Subcutaneous abdominal adipose tissue (tissue), 5 donors: ENCODE measurements around the gene ZNF280D.

Experiments used
- H3K27ac ChIP-seq: one replicate; pipeline ENCODE4 v1.7.0; 2013; ENCODE audit warnings: low read depth, mild to moderate bottlenecking, inconsistent platforms, low read length, moderate library complexity
- H3K27me3 ChIP-seq, 5 donors: one replicate each; pipeline ENCODE4 v1.7.0; 2013; ENCODE audit warnings: low read length in 5 of 5, inconsistent platforms in 1 of 5; ENCODE audit not compliant: control insufficient read depth in 5 of 5, insufficient read depth in 4 of 5
- H3K36me3 ChIP-seq, 5 donors: one replicate each; pipeline ENCODE4 v1.7.0; 2013; ENCODE audit warnings: low read length in 5 of 5; ENCODE audit not compliant: control insufficient read depth in 5 of 5, insufficient read depth in 5 of 5
- H3K4me1 ChIP-seq, 5 donors: one replicate each; pipeline ENCODE4 v1.7.0; 2013; ENCODE audit warnings: low read length in 5 of 5, mild to moderate bottlenecking in 3 of 5, moderate library complexity in 1 of 5; ENCODE audit not compliant: control insufficient read depth in 5 of 5, insufficient read depth in 5 of 5
- H3K4me3 ChIP-seq, 5 donors: one replicate each; pipeline ENCODE4 v1.7.0; 2013; ENCODE audit warnings: low read length in 5 of 5, low read depth in 1 of 5
- H3K9ac ChIP-seq, 5 donors: one replicate each; pipeline ENCODE4 v1.7.0; 2013; ENCODE audit warnings: low read length in 5 of 5, mild to moderate bottlenecking in 4 of 5, moderate library complexity in 3 of 5
- H3K9me3 ChIP-seq, 5 donors: one replicate each; pipeline ENCODE4 v1.7.0; 2013; ENCODE audit warnings: low read length in 5 of 5; ENCODE audit not compliant: control insufficient read depth in 5 of 5
- donor health status: healthy.
- donor health status: healthy.
- donor health status: healthy.
- donor health status: healthy.
- donor health status: healthy.

The ZNF280D gene

GRCh38 chr15:56736308-56736707 lies 3.0 kb upstream of the ZNF280D start:
- Histone ChIP-seq H3K4me1 (peaks cover 0 to 28% (median 26%) of the 10 kb centered on the region in 5 donors), H3K27ac (no peak overlapping the region), H3K9ac (no peak overlapping the region), H3K9me3 (peaks cover 0 to 2% (median 0%) of the 10 kb centered on the region in 5 donors), H3K4me3 (no peak overlapping the region), H3K36me3 (no peaks in the 10 kb centered on the region), H3K27me3 (no peaks in the 10 kb centered on the region)

- no peak overlapping the region for H3K27ac ChIP-seq
- no peak overlapping the region for H3K4me3 ChIP-seq
- H3K36me3 ChIP-seq, result no peaks in the 10 kb centered on the region
- no peak overlapping the region for H3K9ac ChIP-seq
- H3K27me3 ChIP-seq, result no peaks in the 10 kb centered on the region
- H3K9me3 ChIP-seq, result peaks cover 0 to 2% (median 0%) of the 10 kb centered on the region in 5 donors
- peaks cover 0 to 35% (median 33%) of the 10 kb centered on the region in 5 donors for H3K4me1 ChIP-seq
Measured at GRCh38 chr15:56735589-56735988, 2.3 kb upstream of the ZNF280D start.

- Histone ChIP-seq H3K27me3 (no peaks in the 10 kb centered on the region), H3K9ac (peak overlapping the region in 1 of 5 donors; percentile 33), H3K4me3 (peak overlapping the region in 3 of 5 donors; percentile 50 to 82 (median 80)), H3K4me1 (peaks cover 0 to 48% (median 43%) of the 10 kb centered on the region in 5 donors), H3K9me3 (peaks cover 0 to 2% (median 0%) of the 10 kb centered on the region in 5 donors), H3K27ac (peak overlapping the region; percentile 92), H3K36me3 (no peaks in the 10 kb centered on the region)
Measured at GRCh38 chr15:56734013-56734635, 815 bp upstream of the ZNF280D start.

GRCh38 chr15:56732886-56733135 lies 498 bp downstream of the ZNF280D start:
- Histone ChIP-seq H3K27ac (peak overlapping the region; percentile 92), H3K36me3 (no peaks in the 10 kb centered on the region), H3K27me3 (no peaks in the 10 kb centered on the region), H3K9ac (peak overlapping the region; percentile 90 to 98 (median 94)), H3K4me3 (peak overlapping the region; percentile 80 to 90 (median 85)), H3K4me1 (peaks cover 0 to 52% (median 46%) of the 10 kb centered on the region in 5 donors), H3K9me3 (peaks cover 0 to 2% (median 0%) of the 10 kb centered on the region in 5 donors)

- peaks cover 0 to 52% (median 46%) of the 10 kb centered on the region in 5 donors for H3K4me1 ChIP-seq
- peak overlapping the region; percentile 90 to 98 (median 94) for H3K9ac ChIP-seq
- peak overlapping the region; percentile 92 for H3K27ac ChIP-seq
Measured at GRCh38 chr15:56732135-56732885, 999 bp downstream of the ZNF280D start.

GRCh38 chr15:56731548-56731947 lies 1.8 kb downstream of the ZNF280D start:
- H3K27ac ChIP-seq, result peak overlapping the region; percentile 92
- peaks cover 0 to 2% (median 0%) of the 10 kb centered on the region in 5 donors for H3K9me3 ChIP-seq
- peaks cover 0 to 47% (median 41%) of the 10 kb centered on the region in 5 donors for H3K4me1 ChIP-seq
- H3K27me3 ChIP-seq, result no peaks in the 10 kb centered on the region
- H3K9ac ChIP-seq, result peak overlapping the region in 3 of 5 donors; percentile 90 to 98 (median 97)
- H3K36me3 ChIP-seq, result no peaks in the 10 kb centered on the region
- peak overlapping the region; percentile 80 to 90 (median 85) for H3K4me3 ChIP-seq

More at GRCh38 chr15:56732135-56732885, 999 bp downstream of the ZNF280D start:
- Histone ChIP-seq H3K36me3 (no peaks in the 10 kb centered on the region), H3K9me3 (peaks cover 0 to 2% (median 0%) of the 10 kb centered on the region in 5 donors), H3K27me3 (no peaks in the 10 kb centered on the region), H3K4me3 (peak overlapping the region; percentile 80 to 90 (median 85))

GRCh38 chr15:56729561-56729960 lies 3.7 kb downstream of the ZNF280D start:
- Histone ChIP-seq H3K27me3 (no peaks in the 10 kb centered on the region), H3K4me3 (no peak overlapping the region), H3K36me3 (no peaks in the 10 kb centered on the region), H3K9ac (no peak overlapping the region), H3K27ac (peak overlapping the region; percentile 2), H3K4me1 (peaks cover 0 to 52% (median 42%) of the 10 kb centered on the region in 5 donors), H3K9me3 (peaks cover 0 to 2% (median 0%) of the 10 kb centered on the region in 5 donors)

GRCh38 chr15:56725386-56725785 lies 7.9 kb downstream of the ZNF280D start:
- Histone ChIP-seq H3K27me3 (no peaks in the 10 kb centered on the region), H3K36me3 (peaks cover 0 to 4% (median 0%) of the 10 kb centered on the region in 5 donors), H3K4me3 (no peak overlapping the region), H3K27ac (no peak overlapping the region), H3K9me3 (no peaks in the 10 kb centered on the region), H3K4me1 (peaks cover 0 to 22% (median 13%) of the 10 kb centered on the region in 5 donors), H3K9ac (no peak overlapping the region)

- Histone ChIP-seq H3K4me1 (peaks cover 0 to 13% (median 6%) of the 10 kb centered on the region in 5 donors), H3K36me3 (peaks cover 0 to 4% (median 0%) of the 10 kb centered on the region in 5 donors), H3K9ac (no peak overlapping the region), H3K27me3 (no peaks in the 10 kb centered on the region), H3K27ac (no peak overlapping the region), H3K4me3 (no peak overlapping the region), H3K9me3 (no peaks in the 10 kb centered on the region)
Measured at GRCh38 chr15:56724232-56724631, 9.1 kb downstream of the ZNF280D start.

GRCh38 chr15:56723787-56724186 lies 9.5 kb downstream of the ZNF280D start:
- H3K4me3 ChIP-seq, result no peak overlapping the region
- peaks cover 0 to 4% (median 0%) of the 10 kb centered on the region in 5 donors for H3K36me3 ChIP-seq
- no peaks in the 10 kb centered on the region for H3K9me3 ChIP-seq
- H3K4me1 ChIP-seq, result peaks cover 0 to 11% (median 3%) of the 10 kb centered on the region in 5 donors
- no peaks in the 10 kb centered on the region for H3K27me3 ChIP-seq
- no peak overlapping the region for H3K27ac ChIP-seq
- no peak overlapping the region for H3K9ac ChIP-seq
